OCI-LY7 (cell line): ENCODE measurements around the gene TXN2. TPM values are rescaled to one million over a fixed set of nuclear protein-coding genes. Genes with fewer than 3 reads are reported as not detected.
"Not testable (repeated sequence)": the region's sequence is repeated elsewhere in the genome, so short reads cannot be mapped to it uniquely, and the experiment has no call there.

ENCODE experiments used
- BruUV-seq: library from RNA; stranded (reverse); fragments of 400-500 nt; replicated peaks from 2 replicates; lab custom pipeline; 2021; lab: Mats Ljungman, UMichigan
- CTCF ChIA-PET: fragments of 300-600 bp; sonication (Branson Sonifier 250); formaldehyde crosslinking; loops from one replicate; lab custom pipeline; 2022; ENCODE audit warnings: antibody characterized with exemption; ENCODE audit not compliant: unreplicated experiment; lab: Charles Lee
- POLR2A ChIA-PET: fragments of 300-600 bp; sonication (Branson Sonifier 250); formaldehyde crosslinking; loops from one replicate; lab custom pipeline; 2022; ENCODE audit warnings: antibody characterized with exemption; lab: Charles Lee
- DNase-seq: peaks from one replicate; pipeline ENCODE4 v3.0.0-alpha.2; 2015; ENCODE audit warnings: low spot score
- H2AFZ ChIP-seq: fragments of 200-600 bp; sonication (generic), shearing (Covaris generic); 2 replicates; pipeline ENCODE4 v1.6.1; 2014; ENCODE audit warnings: mild to moderate bottlenecking, antibody characterized with exemption, low read length, moderate library complexity
- H3K27ac ChIP-seq: fragments of 200-600 bp; sonication (generic); 2 replicates; pipeline ENCODE4 v1.5.1; 2014; ENCODE audit warnings: mixed run types, low read depth, mild to moderate bottlenecking, moderate library complexity, low read length, inconsistent platforms; ENCODE audit not compliant: poor library complexity, severe bottlenecking
- H3K36me3 ChIP-seq: fragments of 200-600 bp; sonication (generic); 2 replicates; pipeline ENCODE4 v1.6.1; 2014; ENCODE audit warnings: mild to moderate bottlenecking, antibody characterized with exemption, low read length, moderate library complexity, mixed read lengths; ENCODE audit not compliant: insufficient read depth
- H3K4me1 ChIP-seq: fragments of 200-600 bp; sonication (generic); 2 replicates; pipeline ENCODE4 v1.5.1; 2014; ENCODE audit warnings: mild to moderate bottlenecking, low read length; ENCODE audit not compliant: insufficient read depth, poor library complexity, severe bottlenecking
- H3K4me2 ChIP-seq: fragments of 200-600 bp; sonication (generic); 2 replicates; pipeline ENCODE4 v1.6.1; 2014; ENCODE audit warnings: mild to moderate bottlenecking, low read length
- H3K4me3 ChIP-seq: fragments of 200-600 bp; sonication (generic); 2 replicates; pipeline ENCODE4 v1.5.1; 2014; ENCODE audit warnings: mild to moderate bottlenecking, low read depth, low read length; ENCODE audit not compliant: poor library complexity, severe bottlenecking
- H3K79me2 ChIP-seq: fragments of 200-600 bp; sonication (generic); 2 replicates; pipeline ENCODE4 v1.6.1; 2016; ENCODE audit warnings: low read depth, mild to moderate bottlenecking, low read length, moderate library complexity, mixed read lengths; ENCODE audit not compliant: insufficient read depth
- H3K9me2 ChIP-seq: fragments of 200-600 bp; sonication (generic); 2 replicates; pipeline ENCODE4 v1.6.1; 2016; ENCODE audit warnings: mild to moderate bottlenecking, low read length, mixed read lengths; ENCODE audit not compliant: insufficient read depth
- H3K9me3 ChIP-seq: fragments of 200-600 bp; sonication (generic); 2 replicates; pipeline ENCODE4 v1.6.1; 2014; ENCODE audit warnings: mild to moderate bottlenecking, mixed run types, low read length, mixed read lengths
- H4K20me1 ChIP-seq: fragments of 200-600 bp; sonication (generic); 2 replicates; pipeline ENCODE4 v1.6.1; 2014; ENCODE audit warnings: mild to moderate bottlenecking, antibody characterized with exemption, low read length, moderate library complexity, mixed read lengths; ENCODE audit not compliant: insufficient read depth
- EZH2phosphoT487 ChIP-seq: fragments of 200-600 bp; sonication (generic); IDR thresholded peaks from 2 replicates; pipeline ENCODE4 v1.6.1; 2018; ENCODE audit warnings: low read depth, borderline replicate concordance, mild to moderate bottlenecking, mixed run types, antibody characterized with exemption, low read length, moderate library complexity, mixed read lengths
- intact Hi-C: fragments of 100-400 bp; cut with micrococcal nuclease; formaldehyde crosslinking; loops from one replicate; pipeline ENCODE4 v1.10.0; 2022; ENCODE audit not compliant: unreplicated experiment
- total RNA-seq, 2 experiments: library from RNA; depleted of rRNA in 1 of 2; stranded (reverse); fragments of >200 nt in 1 of 2; shearing (Covaris generic) in 1 of 2; gene quantifications; 2 replicates each; pipeline ENCODE4 v1.2.3, GENCODE V29; 2014 to 2022
- TF ChIP-seq, protein P1 (sequence below): fragments of 200-600 bp; sonication (generic); conservative IDR thresholded peaks from 2 replicates; pipeline ENCODE4 v1.5.1; 2014; ENCODE audit warnings: mild to moderate bottlenecking, antibody characterized with exemption, low read length, moderate library complexity, mixed read lengths

Gene TXN2
- total RNA-seq, 2 experiments from 2014 or later: 33.4 to 94.2 TPM

DNA sequence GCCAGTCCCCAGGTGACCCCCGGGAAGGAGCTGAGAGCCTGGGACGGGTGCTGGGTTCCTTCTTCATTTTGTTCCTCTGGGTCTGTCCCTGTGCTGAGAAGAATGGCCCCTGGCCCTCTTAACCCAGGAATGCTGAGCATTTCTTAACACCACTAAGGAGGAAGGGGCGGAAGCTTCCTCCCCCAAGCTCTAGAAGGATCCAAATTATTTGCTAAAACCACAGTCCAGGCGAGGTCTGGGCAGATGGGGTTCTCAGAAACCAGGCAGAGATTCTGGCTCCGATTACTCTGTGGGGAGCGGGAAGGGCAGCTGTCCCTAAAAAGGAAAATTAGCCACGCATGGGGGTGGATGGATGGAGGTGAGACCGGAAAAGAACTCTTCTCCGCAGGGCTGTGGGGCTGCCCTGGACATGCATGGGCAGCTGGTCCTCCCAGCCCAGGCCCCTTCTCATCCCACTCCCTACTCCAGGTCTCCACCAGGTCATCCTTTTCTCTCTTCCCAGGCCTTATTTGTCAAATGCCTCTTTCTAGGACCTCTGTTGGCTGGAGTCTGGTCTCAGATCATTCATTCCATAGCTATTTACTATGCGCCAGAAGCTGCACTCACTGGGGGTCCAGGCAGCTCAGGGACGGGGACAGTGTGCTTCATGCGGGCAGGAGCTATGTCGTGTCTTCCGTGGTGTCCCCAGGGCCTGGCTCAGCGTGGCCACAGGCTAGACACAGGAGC, 48.7 kb downstream of the TXN2 start:
- BruUV-seq: no TSS peak
- Histone ChIP-seq H3K79me2 (no peaks in the 10 kb centered on the region), H3K27ac (no peak overlapping the region), H4K20me1 (no peaks in the 10 kb centered on the region), H3K9me3 (no peaks in the 10 kb centered on the region), H2AFZ (no peak overlapping the region), H3K4me1 (peaks cover 7% of the 10 kb centered on the region), H3K36me3 (no peaks in the 10 kb centered on the region), H3K4me3 (no peak overlapping the region), H3K4me2 (no peak overlapping the region), H3K9me2 (no peaks in the 10 kb centered on the region)
- TF ChIP-seq, protein P1, sequence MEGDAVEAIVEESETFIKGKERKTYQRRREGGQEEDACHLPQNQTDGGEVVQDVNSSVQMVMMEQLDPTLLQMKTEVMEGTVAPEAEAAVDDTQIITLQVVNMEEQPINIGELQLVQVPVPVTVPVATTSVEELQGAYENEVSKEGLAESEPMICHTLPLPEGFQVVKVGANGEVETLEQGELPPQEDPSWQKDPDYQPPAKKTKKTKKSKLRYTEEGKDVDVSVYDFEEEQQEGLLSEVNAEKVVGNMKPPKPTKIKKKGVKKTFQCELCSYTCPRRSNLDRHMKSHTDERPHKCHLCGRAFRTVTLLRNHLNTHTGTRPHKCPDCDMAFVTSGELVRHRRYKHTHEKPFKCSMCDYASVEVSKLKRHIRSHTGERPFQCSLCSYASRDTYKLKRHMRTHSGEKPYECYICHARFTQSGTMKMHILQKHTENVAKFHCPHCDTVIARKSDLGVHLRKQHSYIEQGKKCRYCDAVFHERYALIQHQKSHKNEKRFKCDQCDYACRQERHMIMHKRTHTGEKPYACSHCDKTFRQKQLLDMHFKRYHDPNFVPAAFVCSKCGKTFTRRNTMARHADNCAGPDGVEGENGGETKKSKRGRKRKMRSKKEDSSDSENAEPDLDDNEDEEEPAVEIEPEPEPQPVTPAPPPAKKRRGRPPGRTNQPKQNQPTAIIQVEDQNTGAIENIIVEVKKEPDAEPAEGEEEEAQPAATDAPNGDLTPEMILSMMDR: no peak
- TF ChIP-seq EZH2phosphoT487: no peak
- ChIA-PET POLR2A (interaction anchor here (0.7 kb wide), 1 partner anchor 849 kb away, joined by 3 read pairs; no protein-coding TSS in a partner anchor), CTCF (no interaction called here)
- intact Hi-C loops: no loop called here
- no peak for DNase-seq

DNA sequence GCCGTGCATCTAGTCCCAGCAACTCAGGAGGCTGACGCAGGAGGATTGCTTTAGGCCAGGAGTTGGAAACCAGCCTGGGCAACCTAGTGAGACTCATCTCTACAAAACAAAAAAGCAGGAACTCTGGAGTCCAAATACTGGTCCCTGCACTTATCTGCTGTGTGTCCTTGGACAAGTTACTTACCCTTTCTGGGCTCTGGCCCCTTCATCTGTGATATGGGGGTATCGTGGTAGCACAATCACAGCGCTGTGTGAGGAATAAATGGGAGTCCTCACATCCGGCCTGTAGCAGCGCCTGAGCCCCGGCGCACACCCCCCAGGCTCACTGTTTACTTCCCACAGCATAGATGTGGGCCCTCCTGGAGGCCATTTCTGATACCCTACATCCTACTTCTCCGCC, 49.5 kb downstream of the TXN2 start:
- CTCF ChIA-PET: no interaction called here
- Histone ChIP-seq H3K4me2 (no peak overlapping the region), H2AFZ (no peak overlapping the region), H3K4me1 (peaks cover 7% of the 10 kb centered on the region), H4K20me1 (no peaks in the 10 kb centered on the region), H3K4me3 (no peak overlapping the region), H3K79me2 (no peaks in the 10 kb centered on the region), H3K9me3 (no peaks in the 10 kb centered on the region), H3K27ac (no peak overlapping the region), H3K36me3 (no peaks in the 10 kb centered on the region), H3K9me2 (no peaks in the 10 kb centered on the region)
- no peak for DNase-seq
- POLR2A ChIA-PET: no interaction called here
- no TSS peak for BruUV-seq
- TF ChIP-seq, protein P1: no peak
- TF ChIP-seq EZH2phosphoT487: no peak
- intact Hi-C loops: no loop called here

DNA sequence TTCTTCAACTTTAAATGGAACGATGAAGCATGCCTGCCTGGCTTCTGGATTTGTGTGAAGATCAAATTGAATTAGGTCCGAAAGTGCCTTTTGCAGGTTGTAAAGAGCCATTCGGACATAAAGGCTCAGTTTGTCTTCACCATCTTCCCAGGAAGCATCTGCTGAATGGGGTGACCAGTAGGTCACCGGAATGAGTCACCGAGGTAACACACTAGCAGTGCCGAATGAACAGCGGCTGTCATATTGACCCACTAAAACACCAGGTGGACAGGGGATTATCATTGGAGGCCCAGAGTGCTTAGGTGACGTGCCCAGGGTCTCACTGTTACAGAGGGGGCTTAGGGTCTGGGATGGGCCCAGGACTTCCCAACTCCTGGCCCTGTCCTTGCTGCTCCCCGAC, 50.6 kb downstream of the TXN2 start:
- no peak for DNase-seq
- H3K79me2 ChIP-seq: no peaks in the 10 kb centered on the region
- no peaks in the 10 kb centered on the region for H3K9me2 ChIP-seq
- no peak overlapping the region for H3K27ac ChIP-seq
- intact Hi-C loops: no loop called here
- no peak overlapping the region for H2AFZ ChIP-seq
- no peak for TF ChIP-seq EZH2phosphoT487
- TF ChIP-seq, protein P1: no peak
- H3K9me3 ChIP-seq: no peaks in the 10 kb centered on the region
- no peak overlapping the region for H3K4me2 ChIP-seq
- ChIA-PET POLR2A (no interaction called here), CTCF (no interaction called here)
- peaks cover 9% of the 10 kb centered on the region for H3K4me1 ChIP-seq
- no peaks in the 10 kb centered on the region for H3K36me3 ChIP-seq
- H3K4me3 ChIP-seq: no peak overlapping the region
- no peaks in the 10 kb centered on the region for H4K20me1 ChIP-seq
- BruUV-seq: no TSS peak

DNA sequence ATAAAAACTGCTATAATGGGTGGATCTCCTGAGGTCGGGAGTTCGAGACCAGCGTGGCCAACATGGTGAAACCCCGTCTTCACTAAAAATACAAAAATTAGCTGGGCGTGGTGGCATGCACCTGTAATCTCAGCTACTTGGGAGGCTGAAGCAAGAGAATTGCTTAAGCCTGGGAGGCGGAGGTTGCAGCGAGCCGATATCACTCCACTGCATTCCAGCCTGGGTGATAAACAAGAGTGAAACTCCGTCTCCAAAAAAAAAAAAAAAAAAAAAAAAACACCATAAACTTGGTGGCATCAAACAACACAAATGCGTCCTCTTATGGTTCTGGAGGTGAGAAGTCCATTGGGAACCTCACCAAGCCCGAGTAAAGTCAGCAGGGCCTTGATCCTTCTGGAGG, 53.5 kb downstream of the TXN2 start:
- H2AFZ ChIP-seq, H3K27ac ChIP-seq, H3K36me3 ChIP-seq, H4K20me1 ChIP-seq, H3K9me2 ChIP-seq, DNase-seq, intact Hi-C loops, H3K4me1 ChIP-seq, BruUV-seq, H3K4me2 ChIP-seq, H3K4me3 ChIP-seq, H3K79me2 ChIP-seq, H3K9me3 ChIP-seq, CTCF ChIA-PET: not testable (repeated sequence)
- POLR2A ChIA-PET: interaction anchor here (0.9 kb wide), 1 partner anchor 30 kb away, joined by 3 read pairs; no protein-coding TSS in a partner anchor
